Stomach (tissue), 9 donors: ENCODE data around the gene CNST. TPM values are rescaled to one million over a fixed set of nuclear protein-coding genes. Genes with fewer than 3 reads are reported as not detected.

Source experiments
- DNase-seq, 2 donors: peaks; one replicate each; pipeline versions ENCODE4 v3.0.0 to v3.0.0-alpha.2; 2013 to 2019
- H3K27ac ChIP-seq, 5 donors: fragments of 200-600 bp in 4 of 5; sonication (generic) in 4 of 5; one replicate each; pipeline ENCODE4 v1.5.1; 2013 to 2019; ENCODE audit warnings: mild to moderate bottlenecking in 1 of 5, moderate library complexity in 1 of 5
- H3K27me3 ChIP-seq, 3 donors: fragments of 200-600 bp; sonication (generic); one replicate each; pipeline ENCODE4 v1.5.1; 2017 to 2019; ENCODE audit warnings: mixed run types in 1 of 3
- H3K36me3 ChIP-seq, 4 donors: fragments of 200-600 bp; sonication (generic); 1 replicate in 3 of 4; 2 replicates in 1 of 4; pipeline ENCODE4 v1.5.1; 2016 to 2019
- H3K4me1 ChIP-seq, 4 donors: fragments of 200-600 bp; sonication (generic); one replicate each; pipeline ENCODE4 v1.5.1; 2016 to 2019
- H3K4me3 ChIP-seq, 4 donors: fragments of 200-600 bp; sonication (generic) in 3 of 4; one replicate each; pipeline ENCODE4 v1.5.1; 2016 to 2019; ENCODE audit warnings: mild to moderate bottlenecking in 1 of 4
- H3K9me3 ChIP-seq, 4 donors: fragments of 200-600 bp; sonication (generic); one replicate each; pipeline ENCODE4 v1.5.1; 2016 to 2019
- EP300 ChIP-seq: sonication (generic); formaldehyde crosslinking; IDR thresholded peaks from one replicate; pipeline ENCODE4 v1.6.1; 2017; ENCODE audit warnings: antibody characterized with exemption
- POLR2A ChIP-seq, 4 donors: fragments of 450-650 bp; IDR thresholded peaks; one replicate each; pipeline ENCODE4 v1.6.1; 2016; ENCODE audit warnings: antibody characterized with exemption in 4 of 4, control low read depth in 2 of 4, mild to moderate bottlenecking in 1 of 4, moderate library complexity in 1 of 4
- POLR2AphosphoS5 ChIP-seq, 3 donors: sonication (generic); formaldehyde crosslinking; IDR thresholded peaks; one replicate each; pipeline ENCODE4 v1.6.1; 2016; ENCODE audit warnings: antibody characterized with exemption in 3 of 3
- WGBS, 5 donors: extraction: QIAGEN DNeasy Blood & Tissue Kit in 3 of 5; methylation state at CpG; one replicate each; pipeline versions ENCODE4 v1.1.5 to v1.1.7; 2013 to 2018; 5-methylcytosine and 5-hydroxymethylcytosine counted together
- intact Hi-C: fragments of 100-400 bp; cut with DNase I; formaldehyde crosslinking; loops from one replicate; pipeline ENCODE4 v1.15.1; 2023; ENCODE audit warnings: low total_unique reads
- polyA plus RNA-seq, 3 donors: library from polyadenylated mRNA; stranded (reverse); fragments of 200-250 nt; gene quantifications; one replicate each; pipeline ENCODE4 v1.2.3, GENCODE V29; 2013
- total RNA-seq, 5 donors: library from RNA; depleted of rRNA; stranded (reverse); fragments of >200 nt; gene quantifications; one replicate each; pipeline versions ENCODE4 v1.1.0 to v1.2.3, GENCODE V29; 2014 to 2016
- TF ChIP-seq, protein P1 (sequence below), 7 experiments: fragments of 450-650 bp in 4 of 7; fragments of 200-600 bp in 3 of 7; sonication (generic) in 3 of 7; IDR thresholded peaks; one replicate each; pipeline ENCODE4 v1.5.1; 2016 to 2019; ENCODE audit warnings: antibody characterized with exemption in 7 of 7, control low read depth in 2 of 7, mild to moderate bottlenecking in 1 of 7
- donor health status: healthy with polysubstance abuse.
- donor health status: Bipolar disorder and iron deficiency.
- donor health status: healthy.

The CNST gene
- total and polyA plus RNA-seq, 8 donors, result 4.5 to 42.8 (median 16.2) TPM

DNA sequence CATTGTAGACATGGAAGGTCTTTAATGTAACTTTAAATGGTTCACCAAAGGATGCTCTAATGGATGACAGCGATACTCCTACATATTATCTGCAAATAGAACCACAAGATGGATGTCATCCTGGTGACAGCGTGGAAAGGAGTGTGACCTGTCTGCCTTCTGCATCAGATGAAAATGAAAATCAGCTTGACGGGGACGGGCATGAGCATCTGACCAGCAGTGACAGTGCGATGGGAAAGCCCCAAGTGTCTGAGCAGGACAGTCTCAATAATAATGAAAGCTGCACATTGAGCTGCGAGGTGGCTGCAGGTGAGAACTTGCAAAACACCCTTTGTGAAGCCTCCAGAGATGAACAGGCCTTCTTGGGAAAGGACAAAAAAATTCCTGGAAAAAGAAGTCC, 25.2 kb downstream of the CNST start:
- intact Hi-C loops, result no loop called here
- peaks cover 0 to 33% (median 30%) of the 10 kb centered on the region in 4 donors for H3K36me3 ChIP-seq
- no peak overlapping the region for H3K4me3 ChIP-seq
- no peak for DNase-seq
- no peaks in the 10 kb centered on the region for H3K27me3 ChIP-seq
- no peak for TF ChIP-seq POLR2AphosphoS5 (IDR thresholded peaks at IDR 0.05)
- TF ChIP-seq POLR2A (IDR thresholded peaks at IDR 0.05), result no peak
- TF ChIP-seq EP300, result no peak
- TF ChIP-seq, protein P1, sequence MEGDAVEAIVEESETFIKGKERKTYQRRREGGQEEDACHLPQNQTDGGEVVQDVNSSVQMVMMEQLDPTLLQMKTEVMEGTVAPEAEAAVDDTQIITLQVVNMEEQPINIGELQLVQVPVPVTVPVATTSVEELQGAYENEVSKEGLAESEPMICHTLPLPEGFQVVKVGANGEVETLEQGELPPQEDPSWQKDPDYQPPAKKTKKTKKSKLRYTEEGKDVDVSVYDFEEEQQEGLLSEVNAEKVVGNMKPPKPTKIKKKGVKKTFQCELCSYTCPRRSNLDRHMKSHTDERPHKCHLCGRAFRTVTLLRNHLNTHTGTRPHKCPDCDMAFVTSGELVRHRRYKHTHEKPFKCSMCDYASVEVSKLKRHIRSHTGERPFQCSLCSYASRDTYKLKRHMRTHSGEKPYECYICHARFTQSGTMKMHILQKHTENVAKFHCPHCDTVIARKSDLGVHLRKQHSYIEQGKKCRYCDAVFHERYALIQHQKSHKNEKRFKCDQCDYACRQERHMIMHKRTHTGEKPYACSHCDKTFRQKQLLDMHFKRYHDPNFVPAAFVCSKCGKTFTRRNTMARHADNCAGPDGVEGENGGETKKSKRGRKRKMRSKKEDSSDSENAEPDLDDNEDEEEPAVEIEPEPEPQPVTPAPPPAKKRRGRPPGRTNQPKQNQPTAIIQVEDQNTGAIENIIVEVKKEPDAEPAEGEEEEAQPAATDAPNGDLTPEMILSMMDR (IDR thresholded peaks at IDR 0.05), result no peak
- 87 to 92% (median 88%) methylated on average over 6 of the region's 6 CpGs for WGBS, 5 donors
- peaks cover 0 to 26% (median 13%) of the 10 kb centered on the region in 4 donors for H3K4me1 ChIP-seq
- H3K27ac ChIP-seq, result no peak overlapping the region
- peaks cover 0 to 5% (median 2%) of the 10 kb centered on the region in 4 donors for H3K9me3 ChIP-seq

DNA sequence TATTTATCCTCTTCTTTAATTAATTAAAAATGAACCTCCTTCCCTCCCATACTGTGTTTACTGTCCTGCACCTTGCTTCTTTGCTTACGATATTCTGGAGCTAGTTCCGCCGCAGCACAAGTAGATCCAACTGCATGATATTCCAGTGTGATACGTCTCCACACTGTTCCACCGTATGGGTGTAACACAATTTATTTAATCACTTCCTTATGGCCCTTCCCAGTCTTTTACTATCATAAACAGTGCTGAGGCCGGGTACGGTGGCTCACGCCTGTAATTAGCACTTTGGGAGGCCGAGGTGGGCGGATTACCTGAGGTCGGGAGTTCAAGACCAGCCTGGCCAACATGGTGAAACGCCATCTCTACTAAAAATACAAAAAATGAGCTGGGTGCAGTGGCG, 25.7 kb downstream of the CNST start:
- Histone ChIP-seq H3K27me3 (no peaks in the 10 kb centered on the region), H3K9me3 (peaks cover 0 to 5% (median 2%) of the 10 kb centered on the region in 4 donors), H3K36me3 (peaks cover 0 to 33% (median 30%) of the 10 kb centered on the region in 4 donors), H3K4me3 (no peak overlapping the region), H3K4me1 (peaks cover 0 to 25% (median 11%) of the 10 kb centered on the region in 4 donors), H3K27ac (no peak overlapping the region)
- no peak for DNase-seq
- 90 to 94% (median 92%) methylated on average over 13 of the region's 13 CpGs for WGBS, 5 donors
- intact Hi-C loops, result no loop called here
- TF ChIP-seq EP300, result no peak
- no peak for TF ChIP-seq POLR2AphosphoS5 (IDR thresholded peaks at IDR 0.05)
- no peak for TF ChIP-seq POLR2A (IDR thresholded peaks at IDR 0.05)
- TF ChIP-seq, protein P1 (IDR thresholded peaks at IDR 0.05), result no peak

DNA sequence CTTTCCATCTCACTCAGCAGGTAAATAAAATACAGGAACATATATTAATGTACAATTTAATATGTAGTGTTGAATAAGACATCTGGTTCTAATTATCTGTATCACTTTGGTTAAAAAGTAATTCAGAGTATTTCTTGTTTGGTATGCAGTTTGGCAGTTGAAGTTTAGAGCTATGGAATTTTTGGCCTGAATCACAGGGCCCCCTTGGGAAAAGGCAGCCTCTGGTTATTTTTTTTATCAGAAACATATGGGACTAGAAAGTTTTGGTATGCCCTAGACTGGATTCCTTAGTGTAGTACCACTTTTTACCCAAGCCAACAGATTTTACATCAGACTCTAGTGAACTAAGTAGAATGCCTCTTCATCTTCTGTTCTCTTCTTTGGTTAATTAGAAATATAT, 26.4 kb downstream of the CNST start:
- peaks cover 0 to 26% (median 10%) of the 10 kb centered on the region in 4 donors for H3K4me1 ChIP-seq

DNA sequence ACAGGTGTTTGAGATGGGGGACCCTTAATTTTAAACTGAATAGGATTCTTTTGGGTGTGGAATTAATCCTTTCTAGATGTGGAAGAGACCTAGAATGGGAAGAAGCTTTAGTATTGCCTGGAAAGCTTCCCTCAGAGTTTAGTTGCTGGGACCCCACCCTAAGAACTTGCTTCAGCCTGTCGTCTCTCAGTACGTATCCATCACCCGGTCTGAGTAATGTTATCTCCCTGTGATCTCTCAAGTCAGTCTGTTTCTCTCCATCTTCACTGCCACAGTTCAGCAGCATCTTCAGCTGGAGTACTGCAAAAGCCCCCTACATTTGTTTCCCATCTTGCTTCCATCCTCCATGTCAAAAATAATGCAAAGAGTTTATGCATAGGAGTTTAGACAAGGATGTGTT, 28.9 kb downstream of the CNST start:
- TF ChIP-seq EP300, result no peak
- no peak for TF ChIP-seq POLR2AphosphoS5 (IDR thresholded peaks at IDR 0.05)
- no peak for TF ChIP-seq POLR2A (IDR thresholded peaks at IDR 0.05)
- TF ChIP-seq, protein P1 (IDR thresholded peaks at IDR 0.05), result no peak
- H3K4me1 ChIP-seq, result peaks cover 0 to 37% (median 7%) of the 10 kb centered on the region in 4 donors
- no peak overlapping the region for H3K27ac ChIP-seq
- peaks cover 0 to 33% (median 30%) of the 10 kb centered on the region in 4 donors for H3K36me3 ChIP-seq
- H3K4me3 ChIP-seq, result no peak overlapping the region
- no peak for DNase-seq
- 70 to 80% (median 78%) methylated on average over 3 of the region's 3 CpGs for WGBS, 5 donors
- no peaks in the 10 kb centered on the region for H3K27me3 ChIP-seq
- intact Hi-C loops, result no loop called here
- peaks cover 0 to 2% (median under 1%) of the 10 kb centered on the region in 4 donors for H3K9me3 ChIP-seq

More for the DNA sequence above, 26.4 kb downstream of the CNST start:
- peak in 1 of 2 donors; percentile 47 for DNase-seq
- Histone ChIP-seq H3K27me3 (no peaks in the 10 kb centered on the region), H3K9me3 (peaks cover 0 to 5% (median 2%) of the 10 kb centered on the region in 4 donors), H3K36me3 (peaks cover 0 to 33% (median 30%) of the 10 kb centered on the region in 4 donors), H3K4me3 (no peak overlapping the region), H3K27ac (no peak overlapping the region)
- no peak for TF ChIP-seq POLR2AphosphoS5 (IDR thresholded peaks at IDR 0.05)
- TF ChIP-seq POLR2A (IDR thresholded peaks at IDR 0.05), result no peak
- no peak for TF ChIP-seq EP300
- TF ChIP-seq, protein P1 (IDR thresholded peaks at IDR 0.05), result no peak
- intact Hi-C loops, result no loop called here
